Measurements from ENCODE around the gene NECTIN2. TPM values are rescaled to one million over a fixed set of nuclear protein-coding genes. Genes with fewer than 3 reads are reported as not detected.

Gene NECTIN2
- total RNA-seq, 1 experiment from 2014 or later = 61.0 TPM

DNA sequence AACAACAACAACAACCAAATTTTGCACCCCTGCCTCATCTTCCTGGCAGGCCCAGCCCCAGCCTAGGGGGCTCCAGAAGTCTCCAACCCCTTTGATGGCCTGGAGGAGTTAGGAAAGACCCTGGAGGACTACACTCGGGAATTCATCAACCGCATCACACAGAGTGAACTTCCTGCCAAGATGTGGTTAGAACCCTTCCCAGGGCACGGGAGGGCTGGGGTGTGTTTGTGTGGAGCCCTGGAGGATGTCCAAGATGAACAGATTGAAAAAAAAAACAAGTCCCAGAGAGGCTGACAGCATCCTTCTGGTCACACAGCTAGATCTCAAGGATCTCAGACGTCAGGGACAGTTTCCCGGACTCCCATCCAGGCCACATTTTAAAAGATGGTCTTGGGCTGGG is 81.6 kb downstream of the NECTIN2 start:
- no peak for DNase-seq
- no peak overlapping the region for H3K27ac ChIP-seq (ENCODE audit: low read length)

DNA sequence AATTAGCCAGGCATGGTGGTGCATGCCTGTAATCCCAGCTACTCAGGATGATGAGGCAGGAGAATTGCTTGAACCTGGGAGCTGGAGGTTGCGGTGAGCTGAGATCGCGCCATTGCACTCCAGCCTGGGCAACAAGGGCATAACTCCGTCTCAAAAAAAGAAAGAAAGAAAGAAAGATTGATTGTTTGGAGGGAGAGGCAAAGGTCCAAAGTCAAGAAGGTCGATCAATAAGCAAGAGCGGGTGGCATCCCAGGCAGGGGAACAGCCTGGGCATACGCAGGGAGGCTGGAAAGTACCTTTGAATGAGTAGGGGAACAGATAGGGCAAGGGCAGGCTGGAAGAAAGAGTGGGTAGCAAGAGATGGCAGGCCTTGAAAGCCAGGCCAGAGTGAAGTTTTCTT is 84.0 kb downstream of the NECTIN2 start:
- ChIA-PET POLR2A (ENCODE audit: unreplicated experiment) (no interaction called here), CTCF (no interaction called here)
- no peak for TF ChIP-seq EZH2phosphoT487 (IDR thresholded peaks at IDR 0.05; ENCODE audit: borderline replicate concordance, low read length)
- TF ChIP-seq, protein P1, sequence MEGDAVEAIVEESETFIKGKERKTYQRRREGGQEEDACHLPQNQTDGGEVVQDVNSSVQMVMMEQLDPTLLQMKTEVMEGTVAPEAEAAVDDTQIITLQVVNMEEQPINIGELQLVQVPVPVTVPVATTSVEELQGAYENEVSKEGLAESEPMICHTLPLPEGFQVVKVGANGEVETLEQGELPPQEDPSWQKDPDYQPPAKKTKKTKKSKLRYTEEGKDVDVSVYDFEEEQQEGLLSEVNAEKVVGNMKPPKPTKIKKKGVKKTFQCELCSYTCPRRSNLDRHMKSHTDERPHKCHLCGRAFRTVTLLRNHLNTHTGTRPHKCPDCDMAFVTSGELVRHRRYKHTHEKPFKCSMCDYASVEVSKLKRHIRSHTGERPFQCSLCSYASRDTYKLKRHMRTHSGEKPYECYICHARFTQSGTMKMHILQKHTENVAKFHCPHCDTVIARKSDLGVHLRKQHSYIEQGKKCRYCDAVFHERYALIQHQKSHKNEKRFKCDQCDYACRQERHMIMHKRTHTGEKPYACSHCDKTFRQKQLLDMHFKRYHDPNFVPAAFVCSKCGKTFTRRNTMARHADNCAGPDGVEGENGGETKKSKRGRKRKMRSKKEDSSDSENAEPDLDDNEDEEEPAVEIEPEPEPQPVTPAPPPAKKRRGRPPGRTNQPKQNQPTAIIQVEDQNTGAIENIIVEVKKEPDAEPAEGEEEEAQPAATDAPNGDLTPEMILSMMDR (conservative IDR thresholded peaks at IDR 0.05; ENCODE audit: low read depth, low read length) = no peak
- H2AFZ ChIP-seq (ENCODE audit: low read length) = no peak overlapping the region
- H4K20me1 ChIP-seq (ENCODE audit: low read length) = no peaks in the 10 kb centered on the region
- H3F3A ChIP-seq (ENCODE audit: low read length, unreplicated experiment) = no peaks in the 10 kb centered on the region
- H3K4me1 ChIP-seq (ENCODE audit: insufficient read depth, low read length) = no peaks in the 10 kb centered on the region; the same call in 1 of the 2 replicates
- H3K9ac ChIP-seq (ENCODE audit: low read length) = no peak overlapping the region
- no peaks in the 10 kb centered on the region for H3K9me3 ChIP-seq (ENCODE audit: low read length)
- no peaks in the 10 kb centered on the region for H3K27me3 ChIP-seq (ENCODE audit: low read length)
- H3K9me2 ChIP-seq (replicated peaks; ENCODE audit: low read length) = no peaks in the 10 kb centered on the region
- H3K27ac ChIP-seq (ENCODE audit: low read length) = no peak overlapping the region
- ATAC-seq (no peak), DNase-seq (no peak)
- intact Hi-C loops (cut with micrococcal nuclease) = no loop called here
- no peak overlapping the region for H3K4me3 ChIP-seq (ENCODE audit: low read length)
- H3K4me2 ChIP-seq (ENCODE audit: low read length) = no peak overlapping the region
- no TSS peak for BruUV-seq (replicated peaks)
- no peaks in the 10 kb centered on the region for H3K36me3 ChIP-seq (ENCODE audit: low read depth, low read length)
- H3K79me2 ChIP-seq (ENCODE audit: low read length) = no peaks in the 10 kb centered on the region

More for the DNA sequence above, 81.6 kb downstream of the NECTIN2 start:
- intact Hi-C loops (cut with micrococcal nuclease) = no loop called here
- H3K9ac ChIP-seq (ENCODE audit: low read length) = no peak overlapping the region
- no peaks in the 10 kb centered on the region; the same call in 1 of the 2 replicates for H3K4me1 ChIP-seq (ENCODE audit: insufficient read depth, low read length)
- H3K9me3 ChIP-seq (ENCODE audit: low read length) = no peaks in the 10 kb centered on the region
- TF ChIP-seq EZH2phosphoT487 (IDR thresholded peaks at IDR 0.05; ENCODE audit: borderline replicate concordance, low read length) (no peak), EZH2 (IDR thresholded peaks at IDR 0.05; ENCODE audit: low read length, unreplicated experiment) (no peak)
- TF ChIP-seq, protein P1 (conservative IDR thresholded peaks at IDR 0.05; ENCODE audit: low read depth, low read length) = no peak
- H3K79me2 ChIP-seq (ENCODE audit: low read length) = no peaks in the 10 kb centered on the region
- H4K20me1 ChIP-seq (ENCODE audit: low read length) = no peaks in the 10 kb centered on the region
- no peak overlapping the region for H3K4me3 ChIP-seq (ENCODE audit: low read length)
- no peaks in the 10 kb centered on the region for H3K36me3 ChIP-seq (ENCODE audit: low read depth, low read length)
- ChIA-PET CTCF (no interaction called here), POLR2A (ENCODE audit: unreplicated experiment) (no interaction called here)
- no peaks in the 10 kb centered on the region for H3K9me2 ChIP-seq (replicated peaks; ENCODE audit: low read length)
- no peak overlapping the region for H2AFZ ChIP-seq (ENCODE audit: low read length)
- no peak for ATAC-seq
- H3K4me2 ChIP-seq (ENCODE audit: low read length) = no peak overlapping the region
- no peaks in the 10 kb centered on the region for H3K27me3 ChIP-seq (ENCODE audit: low read length)
- BruUV-seq (replicated peaks) = no TSS peak
- no peaks in the 10 kb centered on the region for H3F3A ChIP-seq (ENCODE audit: low read length, unreplicated experiment)

DNA sequence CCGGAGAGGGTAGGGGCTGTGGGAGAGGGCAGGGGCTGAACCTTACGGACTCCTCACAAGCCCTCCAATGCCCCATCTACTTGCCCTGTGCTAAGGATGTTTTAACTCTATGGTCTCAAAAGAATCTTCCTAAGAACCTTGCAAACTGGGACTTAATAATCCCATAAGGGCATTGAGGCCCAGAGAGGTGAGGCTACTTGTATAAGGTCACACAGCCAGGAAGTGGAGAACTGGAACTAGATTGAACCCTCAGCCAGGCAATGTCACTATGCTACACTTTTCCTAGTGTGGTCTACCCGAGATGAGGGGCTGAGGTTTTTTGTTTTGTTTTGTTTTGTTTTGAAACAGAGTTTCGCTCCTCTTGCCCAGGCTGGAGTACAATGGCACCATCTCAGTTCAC is 85.4 kb downstream of the NECTIN2 start:
- ChIA-PET CTCF (no interaction called here), POLR2A (ENCODE audit: unreplicated experiment) (no interaction called here)
- TF ChIP-seq EZH2 (IDR thresholded peaks at IDR 0.05; ENCODE audit: low read length, unreplicated experiment) = no peak
- no peak for TF ChIP-seq EZH2phosphoT487 (IDR thresholded peaks at IDR 0.05; ENCODE audit: borderline replicate concordance, low read length)
- TF ChIP-seq, protein P1 (conservative IDR thresholded peaks at IDR 0.05; ENCODE audit: low read depth, low read length) = no peak
- Histone ChIP-seq H3K79me2 (ENCODE audit: low read length) (no peaks in the 10 kb centered on the region), H3K9me3 (ENCODE audit: low read length) (no peaks in the 10 kb centered on the region), H3K4me2 (ENCODE audit: low read length) (no peak overlapping the region), H3K4me1 (ENCODE audit: insufficient read depth, low read length) (no peaks in the 10 kb centered on the region; the same call in 1 of the 2 replicates), H3F3A (ENCODE audit: low read length, unreplicated experiment) (no peaks in the 10 kb centered on the region), H3K9me2 (replicated peaks; ENCODE audit: low read length) (no peaks in the 10 kb centered on the region), H2AFZ (ENCODE audit: low read length) (no peak overlapping the region), H3K9ac (ENCODE audit: low read length) (no peak overlapping the region), H3K27me3 (ENCODE audit: low read length) (no peaks in the 10 kb centered on the region), H3K27ac (ENCODE audit: low read length) (no peak overlapping the region), H4K20me1 (ENCODE audit: low read length) (no peaks in the 10 kb centered on the region), H3K36me3 (ENCODE audit: low read depth, low read length) (no peaks in the 10 kb centered on the region), H3K4me3 (ENCODE audit: low read length) (no peak overlapping the region)
- intact Hi-C loops (cut with micrococcal nuclease) = no loop called here
- DNase-seq (no peak), ATAC-seq (no peak)
- no TSS peak for BruUV-seq (replicated peaks)

Other genes starting within 250 kb of the NECTIN2 start
- not detected in 2 replicates for gene IGSF23, start 232.7 kb upstream of the NECTIN2 start, total RNA-seq (2014; rRNA removed)
- 67.8 and 75.3 TPM in 2 replicates for gene PVR, start 202.4 kb upstream of the NECTIN2 start, total RNA-seq (2014; rRNA removed)
- 2.2 and 4.3 TPM in 2 replicates for gene CEACAM19, start 174.8 kb upstream of the NECTIN2 start, total RNA-seq (2014; rRNA removed)
- not detected in 2 replicates for gene CEACAM16, start 147.1 kb upstream of the NECTIN2 start, total RNA-seq (2014; rRNA removed)
- gene BCL3, start 97.6 kb upstream of the NECTIN2 start, total RNA-seq (2014; rRNA removed) = 22.9 and 25.5 TPM in 2 replicates
- gene CBLC, start 68.4 kb upstream of the NECTIN2 start, total RNA-seq (2014; rRNA removed) = 25.4 and 26.4 TPM in 2 replicates
- 12.9 and 18.7 TPM in 2 replicates for gene BCAM, start 37.2 kb upstream of the NECTIN2 start, total RNA-seq (2014; rRNA removed)
- 190 and 201 TPM in 2 replicates for gene TOMM40, start 45.0 kb downstream of the NECTIN2 start, total RNA-seq (2014; rRNA removed)
- gene APOE, start 59.5 kb downstream of the NECTIN2 start, total RNA-seq (2014; rRNA removed) = 2.7 and 3.6 TPM in 2 replicates
- 2.7 and 3.3 TPM in 2 replicates for gene APOC1, start 68.3 kb downstream of the NECTIN2 start, total RNA-seq (2014; rRNA removed)
- not detected in 2 replicates for gene APOC4, start 95.9 kb downstream of the NECTIN2 start, total RNA-seq (2014; rRNA removed)
- gene APOC2, start 99.8 kb downstream of the NECTIN2 start, total RNA-seq (2014; rRNA removed) = not detected in 2 replicates
- 44.9 and 61.3 TPM in 2 replicates for gene CLPTM1, start 109.1 kb downstream of the NECTIN2 start, total RNA-seq (2014; rRNA removed)
- 4.8 and 15.2 TPM in 2 replicates for gene RELB, start 155.2 kb downstream of the NECTIN2 start, total RNA-seq (2014; rRNA removed)
- 32.3 and 38.9 TPM in 2 replicates for gene CLASRP, start 192.7 kb downstream of the NECTIN2 start, total RNA-seq (2014; rRNA removed)
- 0.52 and 2.4 TPM in 2 replicates for gene ZNF296, start 230.2 kb downstream of the NECTIN2 start, total RNA-seq (2014; rRNA removed)
- 22.3 and 35.5 TPM in 2 replicates for gene GEMIN7, start 233.0 kb downstream of the NECTIN2 start, total RNA-seq (2014; rRNA removed)
- 37.0 and 46.4 TPM in 2 replicates for gene PPP1R37, start 246.9 kb downstream of the NECTIN2 start, total RNA-seq (2014; rRNA removed)

All from PC-3 (cell line).